ENCODE data around the gene YWHAB. TPM values are rescaled to one million over a fixed set of nuclear protein-coding genes. Genes with fewer than 3 reads are reported as not detected.

YWHAB gene
- total and polyA plus RNA-seq, 2 donors (not counting 1 experiment from before 2014, with no cell fraction given) = 80.3 to 200 TPM

GRCh38 chr20:44921447-44921846 is 35.9 kb downstream of the YWHAB start:
- Histone ChIP-seq H3K27me3 (replicated peaks in 1 of 4; ENCODE audit: control extremely low read depth in 1 of 4, control insufficient read depth in 3 of 4, insufficient read depth in 4 of 4, low read length in 3 of 4) (no peaks in the 10 kb centered on the region), H3K4me3 (ENCODE audit: control extremely low read depth in 1 of 5, extremely low read depth in 1 of 5, insufficient read depth in 1 of 5, low read depth in 2 of 5, low read length in 4 of 5) (no peak overlapping the region), H3K4me2 (replicated peaks; ENCODE audit: low read depth, low read length, poor library complexity, severe bottlenecking) (no peak overlapping the region), H2AFZ (ENCODE audit: insufficient read depth, low read depth, low read length, poor library complexity, severe bottlenecking) (no peak overlapping the region), H3K9ac (ENCODE audit: low read length) (no peak overlapping the region), H3K36me3 (replicated peaks in 1 of 2; ENCODE audit: control extremely low read depth in 1 of 2, control insufficient read depth in 1 of 2, extremely low read depth in 1 of 2, insufficient read depth in 2 of 2, low read length in 1 of 2) (peaks cover 6 to 29% of the 10 kb centered on the region in 2 experiments), H4K20me1 (ENCODE audit: control insufficient read depth, insufficient read depth, low read length, poor library complexity, severe bottlenecking) (no peaks in the 10 kb centered on the region), H3K79me2 (ENCODE audit: control insufficient read depth, insufficient read depth, low read length) (no peaks in the 10 kb centered on the region), H3K9me3 (ENCODE audit: control extremely low read depth in 1 of 3, control insufficient read depth in 2 of 3, insufficient read depth in 1 of 3, low read length in 2 of 3) (no peaks in the 10 kb centered on the region), H3K27ac (ENCODE audit: low read length in 2 of 2) (no peak overlapping the region), H3K4me1 (ENCODE audit: control insufficient read depth in 2 of 2, insufficient read depth in 2 of 2, low read length in 2 of 2) (no peaks in the 10 kb centered on the region)
- ChIA-PET POLR2A (no interaction called here), CTCF (no interaction called here)
- no peaks in the 10 kb centered on the region for H3K4me1 Mint-ChIP-seq
- no peak for ATAC-seq (ENCODE audit: low read depth)
- DNase-seq = no peak
- H3K27me3 Mint-ChIP-seq = no peaks in the 10 kb centered on the region
- H3K4me3 Mint-ChIP-seq = no peak overlapping the region
- TF ChIP-seq EZH2 (IDR thresholded peaks at IDR 0.05; ENCODE audit: borderline replicate concordance, insufficient read depth, low read depth, low read length, poor library complexity, severe bottlenecking) = no peak
- TF ChIP-seq, protein P1, sequence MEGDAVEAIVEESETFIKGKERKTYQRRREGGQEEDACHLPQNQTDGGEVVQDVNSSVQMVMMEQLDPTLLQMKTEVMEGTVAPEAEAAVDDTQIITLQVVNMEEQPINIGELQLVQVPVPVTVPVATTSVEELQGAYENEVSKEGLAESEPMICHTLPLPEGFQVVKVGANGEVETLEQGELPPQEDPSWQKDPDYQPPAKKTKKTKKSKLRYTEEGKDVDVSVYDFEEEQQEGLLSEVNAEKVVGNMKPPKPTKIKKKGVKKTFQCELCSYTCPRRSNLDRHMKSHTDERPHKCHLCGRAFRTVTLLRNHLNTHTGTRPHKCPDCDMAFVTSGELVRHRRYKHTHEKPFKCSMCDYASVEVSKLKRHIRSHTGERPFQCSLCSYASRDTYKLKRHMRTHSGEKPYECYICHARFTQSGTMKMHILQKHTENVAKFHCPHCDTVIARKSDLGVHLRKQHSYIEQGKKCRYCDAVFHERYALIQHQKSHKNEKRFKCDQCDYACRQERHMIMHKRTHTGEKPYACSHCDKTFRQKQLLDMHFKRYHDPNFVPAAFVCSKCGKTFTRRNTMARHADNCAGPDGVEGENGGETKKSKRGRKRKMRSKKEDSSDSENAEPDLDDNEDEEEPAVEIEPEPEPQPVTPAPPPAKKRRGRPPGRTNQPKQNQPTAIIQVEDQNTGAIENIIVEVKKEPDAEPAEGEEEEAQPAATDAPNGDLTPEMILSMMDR (IDR thresholded peaks at IDR 0.05) = no peak
- no peaks in the 10 kb centered on the region for H3K9me3 Mint-ChIP-seq (ENCODE audit: insufficient read depth)
- intact Hi-C loops (cut with micrococcal nuclease) = no loop called here
- H3K27ac Mint-ChIP-seq = no peak overlapping the region
- 98% methylated on average over 14 of the region's 14 CpGs for WGBS (ENCODE audit: insufficient coverage)

DNA sequence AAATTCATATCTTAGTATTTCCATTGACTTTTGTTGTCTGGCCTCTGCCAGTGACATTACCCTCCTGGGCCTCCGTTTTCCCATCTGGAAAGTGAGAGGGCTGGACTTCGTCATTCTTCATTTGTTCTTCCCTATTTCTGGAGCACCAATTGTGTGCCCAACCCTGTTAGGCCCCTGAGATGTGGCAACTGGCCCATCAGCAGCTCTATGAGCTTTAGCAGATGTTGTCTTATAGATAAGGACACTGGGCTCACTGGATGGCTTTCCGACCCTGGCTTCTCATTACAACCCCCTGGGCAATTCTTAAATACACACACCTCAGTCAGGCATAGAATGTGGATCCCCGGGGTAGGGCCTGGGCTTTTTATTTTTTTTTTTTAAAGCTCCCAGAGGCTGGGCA is 39.0 kb downstream of the YWHAB start:
- no peak overlapping the region for H3K27ac ChIP-seq (ENCODE audit: low read length in 2 of 2)
- no peak overlapping the region for H3K4me3 ChIP-seq (ENCODE audit: control extremely low read depth in 1 of 5, extremely low read depth in 1 of 5, insufficient read depth in 1 of 5, low read depth in 2 of 5, low read length in 4 of 5)
- Mint-ChIP-seq H3K27me3 (no peaks in the 10 kb centered on the region), H3K27ac (no peak overlapping the region), H3K9me3 (ENCODE audit: insufficient read depth) (no peaks in the 10 kb centered on the region), H3K4me1 (no peaks in the 10 kb centered on the region), H3K4me3 (no peak overlapping the region)
- H3K27me3 ChIP-seq (replicated peaks in 1 of 4; ENCODE audit: control extremely low read depth in 1 of 4, control insufficient read depth in 3 of 4, insufficient read depth in 4 of 4, low read length in 3 of 4) = no peaks in the 10 kb centered on the region
- 96% methylated on average over 4 of the region's 4 CpGs for WGBS (ENCODE audit: insufficient coverage)
- no peaks in the 10 kb centered on the region for H3K9me3 ChIP-seq (ENCODE audit: control extremely low read depth in 1 of 3, control insufficient read depth in 2 of 3, insufficient read depth in 1 of 3, low read length in 2 of 3)
- TF ChIP-seq EZH2 (IDR thresholded peaks at IDR 0.05; ENCODE audit: borderline replicate concordance, insufficient read depth, low read depth, low read length, poor library complexity, severe bottlenecking) = no peak
- TF ChIP-seq, protein P1 (IDR thresholded peaks at IDR 0.05) = no peak
- POLR2A ChIA-PET = no interaction called here
- H4K20me1 ChIP-seq (ENCODE audit: control insufficient read depth, insufficient read depth, low read length, poor library complexity, severe bottlenecking) = no peaks in the 10 kb centered on the region
- H3K79me2 ChIP-seq (ENCODE audit: control insufficient read depth, insufficient read depth, low read length) = no peaks in the 10 kb centered on the region
- DNase-seq (no peak), ATAC-seq (ENCODE audit: low read depth) (no peak)
- no peak overlapping the region for H2AFZ ChIP-seq (ENCODE audit: insufficient read depth, low read depth, low read length, poor library complexity, severe bottlenecking)
- peaks cover 6 to 20% of the 10 kb centered on the region in 2 experiments for H3K36me3 ChIP-seq (replicated peaks in 1 of 2; ENCODE audit: control extremely low read depth in 1 of 2, control insufficient read depth in 1 of 2, extremely low read depth in 1 of 2, insufficient read depth in 2 of 2, low read length in 1 of 2)
- no peaks in the 10 kb centered on the region for H3K4me1 ChIP-seq (ENCODE audit: control insufficient read depth in 2 of 2, insufficient read depth in 2 of 2, low read length in 2 of 2)
- H3K9ac ChIP-seq (ENCODE audit: low read length) = no peak overlapping the region
- CTCF ChIA-PET = interaction anchor here (0.8 kb wide), 1 partner anchor 16 kb away, joined by 3 read pairs; no protein-coding TSS in a partner anchor
- H3K4me2 ChIP-seq (replicated peaks; ENCODE audit: low read depth, low read length, poor library complexity, severe bottlenecking) = no peak overlapping the region
- intact Hi-C loops (cut with micrococcal nuclease) = no loop called here

Measured in B cell (primary cell).